Left renal pelvis (tissue), 4 donors: ENCODE results near the gene TMEM175. TPM values are rescaled to one million over a fixed set of nuclear protein-coding genes. Genes with fewer than 3 reads are reported as not detected.

Experiments used
- DNase-seq, 4 donors: peaks; one replicate each; pipeline ENCODE4 v3.0.0-alpha.2; 2013; ENCODE audit warnings: low read depth in 4 of 4, low spot score in 3 of 4
- polyA plus RNA-seq, 4 donors: library from polyadenylated mRNA; unstranded; fragments of 120-200 nt; gene quantifications; one replicate each; pipeline ENCODE4 v1.2.1, GENCODE V29; 2013; ENCODE audit not compliant: insufficient read length in 4 of 4

TMEM175 gene
- polyA plus RNA-seq, 4 donors, result 20.2 to 25.6 (median 25.5) TPM

DNA sequence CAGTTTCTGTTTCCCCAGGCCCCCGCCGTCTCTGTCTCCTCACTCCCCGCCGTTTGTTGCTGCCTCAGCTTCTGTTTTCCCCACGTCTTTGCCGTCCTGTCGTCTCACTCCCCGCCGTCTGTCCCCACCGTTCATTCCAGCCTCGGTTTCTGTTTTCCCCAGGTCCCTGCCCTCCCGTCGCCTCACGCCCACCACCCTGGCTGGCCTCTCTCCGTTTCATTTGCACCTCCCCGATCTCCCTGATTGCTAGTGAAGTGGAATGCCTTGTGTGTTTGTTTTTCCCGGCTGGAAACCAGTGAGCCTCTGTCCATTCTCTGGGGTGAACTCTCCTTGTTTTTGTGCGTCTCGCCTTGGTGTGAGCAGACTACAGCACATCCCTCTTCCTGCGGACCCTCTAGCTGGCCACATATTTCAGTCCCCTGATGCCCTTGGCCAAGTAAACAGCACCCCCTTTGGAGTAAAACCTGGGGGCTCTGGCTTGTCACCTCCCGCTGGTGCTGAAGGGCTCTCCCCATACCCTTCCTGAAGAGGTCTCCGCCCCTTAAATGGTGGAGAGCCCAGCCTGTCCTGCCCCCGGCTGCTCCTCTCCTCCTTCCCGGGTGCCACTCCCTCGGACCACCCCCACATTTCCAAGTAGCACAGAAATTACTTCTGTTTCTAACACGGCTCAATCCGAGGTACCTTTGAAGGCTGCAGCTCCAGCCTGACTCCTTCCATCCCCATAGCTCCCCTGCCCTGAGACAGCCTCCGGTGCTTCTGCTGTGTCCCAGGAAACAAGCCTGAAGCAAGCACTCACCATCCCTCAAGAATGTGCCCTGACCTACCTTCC, 13.2 kb downstream of the TMEM175 start:
- no peak for DNase-seq

DNA sequence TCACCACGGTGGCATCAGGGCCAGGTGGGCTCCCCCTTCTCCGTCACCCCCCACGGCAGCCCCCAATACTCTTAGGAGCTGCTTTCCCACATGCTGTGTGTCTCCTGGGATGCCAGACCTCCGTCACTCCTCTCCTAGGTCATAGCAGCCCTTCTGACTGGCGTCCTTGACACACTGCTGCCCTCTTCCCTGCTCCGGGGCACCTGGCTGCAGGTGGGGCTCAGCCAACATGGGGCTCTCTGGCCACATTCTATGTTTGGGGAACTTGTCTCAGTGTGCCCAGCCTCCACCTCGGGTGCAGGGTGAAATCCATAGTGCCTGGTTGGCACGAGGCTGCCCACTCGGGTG, 13.8 kb downstream of the TMEM175 start:
- no peak for DNase-seq

DNA sequence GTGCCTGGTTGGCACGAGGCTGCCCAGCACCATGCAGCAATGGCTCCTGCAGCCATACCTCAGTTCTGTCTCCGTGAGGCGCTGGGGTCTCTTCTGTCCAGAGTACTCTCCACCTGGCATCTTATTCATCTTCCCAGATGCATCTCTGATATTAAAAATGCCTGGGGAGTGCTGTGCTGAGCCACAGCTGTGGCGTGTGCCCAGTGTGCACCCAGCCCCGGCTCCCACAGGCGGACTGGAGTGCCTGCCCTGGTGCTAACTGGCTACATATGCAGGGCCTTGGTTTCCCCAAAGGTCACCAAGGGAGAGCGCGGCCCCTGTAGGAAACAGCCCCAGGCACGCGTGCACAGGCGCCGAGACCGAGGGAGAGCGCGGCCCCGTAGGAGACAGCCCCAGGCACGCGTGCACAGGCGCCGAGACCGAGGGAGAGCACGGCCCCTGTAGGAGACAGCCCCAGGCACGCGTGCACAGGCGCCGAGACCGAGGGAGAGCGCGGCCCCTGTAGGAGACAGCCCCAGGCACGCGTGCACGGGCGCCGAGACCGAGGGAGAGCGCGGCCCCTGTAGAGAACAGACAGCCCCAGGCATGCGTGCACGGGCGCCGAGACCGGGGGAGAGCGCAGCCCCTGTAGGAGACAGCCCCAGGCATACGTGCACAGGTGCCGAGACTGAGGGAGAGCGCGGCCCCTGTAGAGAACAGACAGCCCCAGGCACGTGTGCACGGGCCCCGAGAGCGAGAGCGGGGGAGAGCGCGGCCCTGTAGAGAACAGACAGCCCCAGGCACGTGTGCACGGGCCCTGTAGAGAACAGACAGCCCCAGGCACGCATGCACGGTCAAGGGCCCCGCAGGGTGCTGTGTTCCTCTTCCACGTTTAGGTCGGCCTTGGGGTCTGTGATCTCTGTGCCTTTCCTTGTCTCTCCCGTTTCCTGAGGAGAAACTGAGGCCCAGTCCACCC, 14.5 kb downstream of the TMEM175 start:
- DNase-seq, result no peak

DNA sequence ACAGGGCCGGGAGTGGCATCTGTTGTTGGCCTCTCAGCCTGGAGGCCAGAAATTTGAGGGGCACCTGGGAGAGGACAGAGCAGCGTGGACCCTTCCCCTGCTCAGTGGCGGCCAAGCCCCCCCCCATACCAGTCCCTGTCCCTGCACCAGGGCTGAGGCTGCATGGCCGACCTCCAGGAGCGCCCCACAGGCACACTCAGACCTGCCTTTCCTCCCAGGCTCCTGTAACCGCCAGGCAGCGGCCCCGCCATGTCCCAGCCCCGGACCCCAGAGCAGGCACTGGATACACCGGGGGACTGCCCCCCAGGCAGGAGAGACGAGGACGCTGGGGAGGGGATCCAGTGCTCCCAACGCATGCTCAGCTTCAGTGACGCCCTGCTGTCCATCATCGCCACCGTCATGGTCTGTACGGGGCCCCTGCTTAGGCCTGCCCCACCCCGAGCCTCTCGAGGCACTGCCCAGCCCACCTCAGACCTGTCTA, 15.3 kb downstream of the TMEM175 start:
- no peak for DNase-seq

DNA sequence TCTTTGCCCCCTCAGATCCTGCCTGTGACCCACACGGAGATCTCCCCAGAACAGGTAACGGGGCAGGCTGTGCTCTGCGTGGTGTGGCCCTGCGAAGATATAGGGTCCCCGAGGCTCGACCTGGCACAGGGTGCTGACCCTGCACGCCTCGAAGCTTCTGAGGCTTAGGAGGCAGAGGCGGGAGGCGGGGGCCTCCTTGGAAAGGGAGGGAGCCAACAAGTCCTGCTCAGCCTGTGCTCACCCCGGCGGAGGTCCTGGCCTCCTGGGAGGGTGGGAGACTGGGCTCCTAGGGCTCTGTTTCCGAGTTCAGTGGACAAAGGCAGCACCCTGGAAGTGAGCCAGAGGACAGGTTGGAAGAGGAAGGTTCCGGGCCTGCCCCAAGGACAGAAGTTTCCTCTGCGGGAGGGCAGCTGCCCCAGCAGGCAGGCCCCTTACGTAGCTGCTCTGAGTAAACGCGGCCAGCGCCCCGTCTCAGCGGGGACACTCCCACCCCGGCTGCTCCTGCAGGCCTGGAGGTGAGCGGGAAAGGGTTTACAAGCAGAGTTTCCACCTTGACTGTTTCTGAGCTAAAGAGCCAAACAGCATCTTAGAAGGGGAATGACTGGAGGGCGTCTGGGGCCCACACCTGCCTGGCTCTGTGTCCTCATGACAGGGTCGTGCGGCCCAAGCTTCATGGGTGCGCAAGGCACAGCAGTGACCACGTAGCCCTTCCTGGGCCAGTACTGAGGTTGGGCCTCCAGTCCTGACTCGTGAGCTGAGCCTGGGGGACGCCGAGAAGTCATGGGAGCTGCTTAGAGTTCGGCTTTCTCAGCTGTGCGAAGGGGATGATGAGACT, 16.1 kb downstream of the TMEM175 start:
- no peak for DNase-seq

DNA sequence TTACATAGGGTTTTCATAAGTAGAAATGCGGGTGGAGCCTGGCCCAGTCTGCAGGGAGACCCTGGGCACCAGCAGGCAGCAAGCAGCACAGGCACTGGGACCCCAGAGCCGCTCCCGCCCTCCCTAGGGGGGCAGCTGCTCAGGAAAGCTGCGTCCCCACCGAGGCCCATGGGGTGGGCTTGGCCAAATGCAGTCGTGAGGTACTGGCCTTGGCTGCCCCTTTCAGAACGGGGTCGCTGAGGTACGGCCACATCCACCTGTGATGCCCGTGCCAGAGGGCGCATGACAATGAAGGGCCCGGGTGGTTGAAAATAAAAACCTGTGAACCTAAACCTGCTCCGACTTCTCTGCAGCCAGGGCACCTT, 16.7 kb downstream of the TMEM175 start:
- no peak for DNase-seq

DNA sequence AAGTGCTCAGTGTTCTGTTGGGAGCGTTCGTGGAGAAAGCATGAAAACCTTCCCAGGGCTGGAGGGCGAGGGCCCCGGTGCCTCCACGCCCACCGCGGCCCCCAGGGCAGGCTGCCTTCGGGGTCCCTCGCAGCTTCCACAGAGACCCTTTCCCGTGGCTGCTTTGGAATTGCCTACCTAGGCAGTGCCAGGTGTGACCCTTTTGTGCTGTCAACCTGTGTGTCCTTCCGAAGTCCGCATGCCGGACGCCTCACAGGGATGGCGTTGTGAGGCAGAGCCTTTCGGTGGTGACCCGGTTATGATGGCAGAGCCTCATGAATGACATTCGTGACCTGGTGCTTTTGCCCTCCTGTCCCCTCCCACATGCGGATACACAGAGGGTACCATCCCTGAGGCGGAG, 17.4 kb downstream of the TMEM175 start:
- no peak for DNase-seq

DNA sequence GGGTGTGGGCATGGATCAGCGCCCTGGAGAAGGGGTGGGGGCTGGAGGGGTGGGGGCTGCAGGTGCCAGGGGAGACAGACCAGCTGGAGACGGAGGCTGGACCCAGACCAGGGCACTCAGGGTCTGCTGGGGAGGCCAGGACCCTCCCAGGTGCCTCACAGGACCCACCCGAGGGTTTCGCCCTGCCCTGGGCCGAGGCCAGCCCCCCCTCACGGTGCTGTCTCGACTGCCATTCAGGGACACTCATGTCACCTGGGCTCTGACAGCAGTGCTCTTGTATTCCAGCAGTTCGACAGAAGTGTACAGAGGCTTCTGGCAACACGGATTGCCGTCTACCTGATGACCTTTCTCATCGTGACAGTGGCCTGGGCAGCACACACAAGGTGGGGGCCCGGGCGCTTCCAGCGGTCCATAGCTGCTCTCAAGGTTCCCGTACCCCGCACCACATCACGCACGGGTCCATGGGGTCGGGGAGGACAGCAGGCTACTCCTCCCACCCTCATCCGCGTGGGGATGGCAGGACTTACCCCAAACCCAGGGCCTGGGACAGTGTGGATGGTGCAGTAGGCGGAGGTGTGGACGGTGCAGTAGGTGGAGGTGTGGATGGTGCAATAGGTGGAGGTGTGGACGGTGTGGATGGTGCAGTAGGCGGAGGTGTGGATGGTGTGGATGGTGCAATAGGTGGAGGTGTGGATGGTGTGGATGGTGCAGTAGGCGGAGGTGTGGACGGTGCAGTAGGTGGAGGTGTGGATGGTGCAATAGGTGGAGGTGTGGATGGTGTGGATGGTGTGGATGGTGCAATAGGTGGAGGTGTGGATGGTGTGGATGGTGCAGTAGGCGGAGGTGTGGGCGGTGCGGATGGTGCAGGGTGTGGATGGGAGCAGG, 18.1 kb downstream of the TMEM175 start:
- DNase-seq, result no peak

DNA sequence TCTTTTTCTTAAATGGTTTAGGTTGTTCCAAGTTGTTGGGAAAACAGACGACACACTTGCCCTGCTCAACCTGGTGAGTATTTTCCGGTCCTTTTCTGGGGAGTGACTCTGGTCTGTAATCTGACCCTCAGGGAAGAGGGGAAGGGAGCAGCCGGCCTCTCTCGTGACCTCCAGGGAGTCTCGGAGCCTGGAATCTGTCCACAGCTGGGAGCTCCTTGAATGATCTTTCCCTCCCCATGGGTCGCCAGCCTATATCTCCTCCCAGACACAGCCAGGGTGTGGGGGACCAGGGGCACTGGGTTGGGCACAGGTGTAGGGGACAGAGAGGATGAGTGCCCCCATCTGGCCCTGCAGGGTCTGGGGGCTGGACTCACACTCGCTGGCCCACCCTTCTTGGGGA, 18.9 kb downstream of the TMEM175 start:
- DNase-seq, result no peak

DNA sequence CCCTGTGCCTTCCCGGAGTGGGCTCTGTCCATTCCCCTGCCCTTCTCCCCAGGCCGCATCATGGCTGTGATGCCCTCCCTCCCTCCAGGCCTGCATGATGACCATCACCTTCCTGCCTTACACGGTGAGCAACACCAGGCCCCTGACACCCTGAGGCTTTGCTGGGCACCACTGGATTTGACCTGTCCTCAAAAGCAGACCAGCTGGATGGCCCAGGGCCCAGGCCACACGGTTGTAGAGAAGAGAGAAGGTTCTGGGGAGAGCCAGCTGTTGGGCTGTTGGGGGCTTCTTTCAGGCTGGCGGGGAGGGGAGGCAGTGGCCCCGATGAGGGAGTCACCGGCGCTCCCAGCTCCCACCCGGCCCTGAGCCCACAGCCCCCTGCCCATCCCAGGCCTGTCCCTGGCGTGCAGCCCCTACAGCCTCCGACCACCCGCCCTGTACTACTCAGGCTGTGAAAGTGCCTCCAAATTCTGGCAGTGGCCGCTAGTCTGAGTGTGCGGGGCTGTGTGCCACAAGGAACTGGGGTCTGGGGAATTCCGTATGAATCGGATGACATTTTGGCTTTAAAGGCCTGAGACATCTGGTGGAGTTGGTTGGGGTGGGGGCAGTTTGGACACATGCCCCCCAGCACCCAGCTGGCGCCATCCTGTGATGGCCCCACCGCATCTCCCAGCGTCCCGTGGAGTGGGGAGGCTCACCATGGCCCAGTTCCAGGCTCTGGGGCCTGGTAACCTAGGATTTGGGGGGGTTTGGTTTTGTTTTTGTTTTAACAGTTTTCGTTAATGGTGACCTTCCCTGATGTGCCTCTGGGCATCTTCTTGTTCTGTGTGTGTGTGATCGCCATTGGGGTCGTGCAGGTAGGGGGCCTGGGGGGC, 19.6 kb downstream of the TMEM175 start:
- DNase-seq, result no peak

DNA sequence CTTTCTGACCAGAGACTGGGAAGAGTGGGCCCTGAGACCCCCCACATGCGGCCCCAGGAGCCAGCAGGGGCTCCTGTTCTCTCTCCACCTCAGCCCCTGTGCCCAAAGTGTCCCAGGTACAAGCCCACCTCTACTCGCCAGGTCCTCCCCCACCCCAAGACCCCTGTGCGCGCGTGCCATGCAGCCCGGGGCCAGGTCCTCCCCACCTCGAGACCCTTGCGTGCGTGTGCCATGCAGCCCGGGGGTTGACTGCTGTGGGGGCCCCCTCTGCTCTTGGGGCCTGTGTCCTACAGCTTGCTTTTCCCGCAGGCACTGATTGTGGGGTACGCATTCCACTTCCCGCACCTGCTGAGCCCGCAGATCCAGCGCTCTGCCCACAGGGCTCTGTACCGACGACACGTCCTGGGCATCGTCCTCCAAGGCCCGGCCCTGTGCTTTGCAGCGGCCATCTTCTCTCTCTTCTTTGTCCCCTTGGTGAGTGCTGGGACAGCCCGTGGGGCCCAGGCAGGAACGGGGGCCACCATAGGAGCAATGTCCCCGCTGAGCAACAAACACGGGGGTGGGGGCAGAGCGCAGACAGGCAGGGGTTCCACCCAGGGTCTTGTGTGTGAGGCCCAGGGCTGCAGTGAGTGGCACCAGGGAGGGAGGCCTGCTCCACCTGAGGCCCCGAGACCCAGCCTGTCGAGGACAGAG, 20.8 kb downstream of the TMEM175 start:
- no peak for DNase-seq

DNA sequence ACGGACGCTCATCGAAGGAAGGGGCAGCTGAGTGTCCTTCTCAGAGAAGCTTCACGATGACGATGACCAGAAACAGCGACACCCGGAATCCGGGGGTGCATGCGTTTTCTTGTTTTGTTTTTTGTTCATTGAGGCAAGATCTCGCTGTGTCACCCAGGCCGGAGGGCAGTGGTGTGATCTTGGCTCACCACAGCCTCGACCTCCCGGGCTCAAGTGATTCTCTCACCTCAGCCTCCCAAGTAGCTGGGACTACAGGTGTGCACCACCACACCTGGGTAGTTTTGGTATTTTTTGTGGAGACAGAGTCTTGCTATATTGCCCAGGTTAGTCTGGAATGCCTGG, 21.3 kb downstream of the TMEM175 start:
- no peak for DNase-seq

DNA sequence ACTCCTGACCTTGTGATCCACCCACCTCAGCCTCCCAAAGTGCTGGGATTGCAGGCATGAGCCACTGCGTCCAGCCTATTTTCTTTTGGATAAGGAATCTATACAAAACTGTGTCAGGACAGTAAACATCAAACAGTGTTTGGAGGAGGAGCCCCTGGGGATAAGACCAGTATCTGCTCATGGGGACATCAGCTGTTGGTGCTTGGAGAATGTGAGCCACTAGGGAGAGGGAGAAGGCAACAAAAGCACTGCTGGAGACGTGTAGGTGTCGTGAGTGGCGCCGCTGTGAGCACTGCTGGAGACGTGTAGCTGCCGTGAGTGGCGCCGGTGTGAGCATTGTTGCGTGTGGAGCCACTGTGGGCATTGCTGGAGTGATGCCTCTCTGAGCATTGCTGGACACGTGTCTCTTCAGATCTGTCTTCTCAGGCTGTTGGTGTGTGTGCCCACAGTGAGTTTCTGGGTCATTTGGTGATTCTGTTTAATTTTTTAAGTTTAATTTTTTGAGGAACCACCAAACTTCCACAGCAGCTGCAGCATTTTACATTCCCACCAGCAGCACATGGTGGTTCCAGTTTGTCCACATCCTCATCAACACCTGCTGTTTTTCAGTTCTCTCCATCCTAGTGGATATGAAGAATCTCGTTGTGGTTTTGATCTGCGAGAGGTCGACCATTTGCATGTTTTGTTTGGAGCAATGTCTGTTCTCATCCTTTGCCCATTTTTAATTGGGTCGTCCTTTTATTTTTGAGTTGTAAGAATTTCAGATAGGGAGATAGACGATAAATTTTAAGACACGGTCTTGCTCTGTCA, 22.2 kb downstream of the TMEM175 start:
- DNase-seq, result no peak

DNA sequence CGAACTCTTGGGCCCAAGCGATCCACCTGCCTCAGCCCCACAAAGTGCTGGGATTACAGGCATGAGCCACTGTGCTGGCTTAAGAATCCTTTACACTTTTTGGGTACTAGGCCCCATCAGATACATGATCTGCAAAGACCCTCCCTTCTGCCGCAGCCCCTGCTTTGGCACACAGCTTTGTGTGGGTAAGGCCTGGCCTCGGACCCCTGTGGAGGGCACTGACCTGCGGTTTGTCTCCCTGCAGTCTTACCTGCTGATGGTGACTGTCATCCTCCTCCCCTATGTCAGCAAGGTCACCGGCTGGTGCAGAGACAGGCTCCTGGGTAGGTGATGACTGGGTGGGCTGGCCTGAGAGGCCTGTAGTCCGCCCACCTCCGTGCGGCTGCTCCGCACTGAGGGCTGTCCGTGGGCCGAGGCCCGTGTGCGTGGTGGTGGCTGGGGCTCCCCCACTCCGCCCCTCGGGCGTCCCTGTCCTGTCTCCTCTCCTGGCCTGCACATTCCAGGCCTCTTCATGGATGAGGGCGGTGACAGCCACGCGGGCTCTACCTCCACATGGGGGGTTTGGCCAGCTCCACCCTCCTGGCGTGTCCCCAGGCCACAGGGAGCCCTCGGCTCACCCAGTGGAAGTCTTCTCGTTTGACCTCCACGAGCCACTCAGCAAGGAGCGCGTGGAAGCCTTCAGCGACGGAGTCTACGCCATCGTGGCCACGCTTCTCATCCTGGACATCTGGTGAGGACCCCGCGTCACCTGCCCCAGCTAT, 23.1 kb downstream of the TMEM175 start:
- DNase-seq, result no peak

DNA sequence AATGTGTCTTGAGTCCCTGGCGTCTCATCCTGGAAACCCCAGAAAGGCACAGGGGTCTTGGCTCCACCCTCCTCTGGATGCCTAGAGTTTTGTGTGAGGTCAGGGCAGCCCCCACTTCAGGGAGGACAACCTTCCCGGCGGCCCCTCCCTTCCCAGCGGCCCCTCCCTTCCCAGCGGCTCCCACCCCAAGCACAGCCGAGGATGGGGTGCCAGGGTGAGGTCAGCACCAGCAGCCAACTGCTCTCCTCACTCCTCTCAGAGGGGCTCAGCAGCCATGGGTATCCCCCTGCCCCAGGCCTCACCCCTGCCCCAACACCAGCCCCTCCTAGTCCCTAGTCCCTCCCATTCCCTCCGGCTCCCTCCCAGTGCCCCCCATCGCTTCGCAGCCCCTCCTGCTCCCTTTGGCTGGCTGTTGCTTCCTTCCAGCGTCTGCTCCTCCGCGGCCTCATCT, 23.7 kb downstream of the TMEM175 start:
- no peak for DNase-seq

DNA sequence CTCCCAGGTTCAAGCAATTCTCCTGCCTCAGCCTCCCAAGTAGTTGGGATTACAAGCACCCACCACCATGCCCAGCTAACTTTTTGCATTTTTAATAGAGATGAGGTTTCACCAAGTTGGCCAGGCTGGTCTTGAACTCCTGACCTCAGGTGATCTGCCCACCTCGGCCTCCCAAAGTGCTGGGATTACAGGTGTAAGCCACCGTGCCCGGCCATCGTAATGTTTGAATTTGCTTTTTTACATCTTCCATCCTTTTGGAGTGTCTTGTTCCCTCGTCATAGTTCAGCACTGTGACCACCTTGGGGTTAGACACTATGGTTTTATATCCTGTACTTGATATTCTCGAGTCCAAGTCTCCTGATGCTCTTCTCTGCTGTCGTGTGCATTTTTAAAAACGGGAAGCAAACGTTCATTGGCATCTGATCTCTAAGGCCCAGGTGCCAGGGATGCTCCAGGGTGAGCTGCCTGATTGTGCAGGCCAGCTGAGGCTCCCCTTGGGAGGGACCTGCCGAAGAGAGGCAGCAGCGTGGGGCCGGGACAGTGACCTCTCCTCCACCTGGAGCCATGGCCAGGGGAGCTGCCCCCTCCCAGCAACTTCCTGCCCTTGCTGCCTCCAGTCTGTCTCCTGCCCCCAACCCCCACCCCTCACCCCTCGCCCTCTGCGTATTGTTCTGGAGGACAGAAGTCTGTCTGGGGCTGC, 24.4 kb downstream of the TMEM175 start:
- DNase-seq, result no peak
